Activated effector memory CD4-positive, alpha-beta T cell treated with anti-CD3 and anti-CD28 coated beads, Interleukin-2, amount 50 U/mL, for 16 hours (primary cell): ENCODE results near the gene SMARCC1.
A peak's percentile ranks its signal among the peaks of the same experiment; 100 is the strongest.

Experiments
- DNase-seq: peaks from one replicate; pipeline ENCODE4 v3.0.0-alpha.2; 2020

SMARCC1 gene

DNA sequence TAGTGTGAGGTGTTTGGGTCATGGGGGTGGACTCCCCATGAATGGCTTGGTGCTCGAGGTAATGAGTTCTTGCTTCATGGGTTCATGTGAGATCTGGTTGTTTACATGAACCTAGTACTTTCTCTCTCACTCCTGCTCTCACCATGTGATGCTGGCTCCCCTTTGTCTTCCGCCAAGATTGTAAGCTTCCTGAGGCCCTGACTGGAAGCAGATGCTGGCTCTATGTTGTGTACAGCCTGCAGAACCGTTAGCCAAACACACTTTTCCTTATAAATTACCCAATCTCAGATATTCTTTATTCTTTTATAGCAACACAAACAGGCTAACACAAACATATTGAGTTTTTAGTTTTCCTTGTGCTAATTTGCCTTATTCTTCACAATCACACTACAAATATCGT lies 199.9 kb downstream of the SMARCC1 start:
- DNase-seq: no peak

DNA sequence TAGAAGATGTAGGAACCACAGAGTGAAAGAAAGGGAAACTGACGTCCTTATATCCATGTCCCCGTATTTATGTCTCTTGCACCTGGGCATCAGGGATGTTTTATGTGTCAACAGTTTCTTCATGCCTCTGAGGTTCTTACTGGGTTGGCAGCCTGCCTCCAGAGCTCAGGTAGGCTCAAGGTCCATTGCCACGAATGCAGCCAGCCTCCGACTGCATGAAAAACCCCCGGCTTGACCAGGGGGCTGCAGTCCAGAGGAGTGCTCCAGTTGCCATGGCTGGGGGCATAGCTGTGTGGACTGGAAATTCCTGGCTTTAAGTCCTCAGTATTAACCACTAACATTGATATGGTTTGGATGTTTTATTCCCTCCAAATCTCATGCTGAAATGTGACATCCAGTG lies 200.3 kb downstream of the SMARCC1 start:
- no peak for DNase-seq

DNA sequence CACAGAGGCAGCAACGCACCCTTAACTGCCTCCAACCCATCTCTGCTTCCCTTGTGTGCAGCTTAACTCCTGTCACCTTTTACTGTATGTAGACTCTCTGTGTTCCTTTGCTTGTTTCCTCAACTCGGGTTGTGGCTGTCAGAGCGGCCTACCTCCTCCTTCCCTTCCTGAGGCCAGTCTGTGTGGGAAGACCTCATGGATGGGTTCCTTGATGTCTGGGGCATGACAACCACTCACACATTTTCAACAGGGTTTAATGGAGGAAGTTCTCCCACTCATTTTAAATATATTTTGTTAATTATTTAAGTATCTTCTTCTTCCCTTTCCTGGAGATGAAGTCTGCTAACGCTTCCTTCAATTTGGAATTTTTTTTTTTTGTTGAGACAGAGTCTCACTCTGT lies 201.2 kb downstream of the SMARCC1 start:
- no peak for DNase-seq

DNA sequence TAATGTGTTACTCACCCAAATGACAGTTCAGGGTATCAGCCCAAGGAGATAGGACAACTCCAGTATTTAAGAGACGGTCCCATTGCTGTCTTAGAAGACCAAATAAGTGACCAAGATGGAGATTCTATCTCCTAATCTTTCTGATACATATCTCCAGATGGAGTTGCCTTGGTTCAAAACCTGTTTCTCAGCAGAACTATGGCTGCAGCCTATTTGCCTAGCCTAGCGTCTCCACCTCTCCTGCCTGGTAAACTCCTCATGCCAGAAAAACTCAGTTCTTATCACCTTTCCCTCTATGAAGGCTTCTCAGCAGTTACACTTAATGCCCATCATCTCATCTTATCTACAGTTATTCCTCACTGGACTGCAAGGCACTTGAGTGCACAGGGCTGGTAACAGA lies 201.8 kb downstream of the SMARCC1 start:
- DNase-seq: no peak

DNA sequence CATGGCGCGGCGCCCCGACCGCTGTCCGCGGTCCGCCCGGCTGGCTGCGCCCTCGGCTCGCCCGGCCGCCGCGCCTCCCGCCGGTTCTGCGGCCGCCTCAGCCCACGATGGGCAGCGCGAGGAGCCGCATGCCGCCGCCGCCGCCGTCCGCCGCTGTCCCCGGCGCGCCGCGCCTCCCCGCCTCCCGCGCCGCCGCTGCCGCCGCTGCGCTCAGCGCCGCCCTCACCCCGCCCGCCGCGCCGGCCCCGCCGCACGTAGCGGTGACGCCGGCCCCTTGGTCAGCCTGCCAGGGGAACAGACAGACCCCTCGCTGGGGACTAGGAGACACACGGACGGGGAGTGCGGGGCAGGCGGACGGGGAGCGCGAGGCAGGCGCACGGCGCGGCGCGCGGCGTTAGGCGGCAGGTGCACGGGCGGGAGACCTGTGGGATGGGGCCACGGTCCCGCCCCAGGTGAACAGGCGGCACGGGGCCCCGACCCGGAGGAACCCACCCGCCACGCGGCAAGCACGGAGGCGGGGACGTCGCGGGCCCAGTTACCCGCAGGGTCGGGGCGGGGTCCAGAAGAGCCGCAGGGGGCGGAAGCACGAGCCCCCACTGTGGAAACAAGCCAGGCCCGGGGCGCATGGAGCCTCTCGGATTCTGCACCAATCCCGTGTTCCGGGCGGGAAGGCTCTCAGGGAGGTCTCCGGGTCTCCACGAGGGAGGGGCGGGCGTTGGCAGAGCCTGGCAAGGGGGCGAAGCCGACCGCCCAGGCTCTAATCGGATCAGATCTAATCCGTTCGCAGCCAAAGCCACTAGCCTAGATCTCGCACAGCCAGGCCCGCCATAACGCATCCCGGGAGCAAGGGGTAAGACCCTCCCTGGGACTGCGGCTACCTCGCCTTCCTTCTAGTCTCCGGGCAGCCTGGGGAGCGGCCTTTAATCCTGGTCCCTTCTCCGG lies 202.7 kb downstream of the SMARCC1 start, which contains the start of gene CSPG5:
Gene CSPG5 (minus strand): TSS at position 175 of the 942 bp plus-strand sequence. CDS start 172 bp downstream, at position 3.
- DNase-seq: peak; percentile 77

DNA sequence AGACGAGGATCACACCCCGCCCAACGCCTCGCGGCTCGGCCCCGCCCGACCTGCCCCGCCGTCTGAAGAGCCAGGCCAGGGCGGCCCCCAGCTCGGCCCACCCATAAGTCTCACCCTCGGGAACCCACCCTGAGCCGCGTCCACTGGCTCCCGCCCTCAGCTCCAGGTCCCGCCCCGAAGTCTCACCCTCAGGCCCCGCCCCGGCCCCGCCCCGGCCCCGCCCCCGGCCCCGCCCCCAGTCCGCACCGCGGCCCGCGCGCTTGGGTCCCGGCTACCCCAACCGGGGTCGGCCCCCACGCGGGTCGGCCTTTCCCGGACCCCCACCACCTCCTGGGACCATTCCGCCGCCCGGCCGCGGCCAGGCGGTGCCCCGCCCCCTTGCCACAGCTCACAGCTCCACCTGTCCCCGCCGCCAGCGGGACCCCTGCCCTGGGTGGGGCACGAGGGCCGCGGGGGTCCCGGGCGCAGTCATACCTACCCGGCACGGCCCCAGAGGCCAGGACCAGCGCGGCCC lies 203.5 kb downstream of the SMARCC1 start:
- peak; percentile 80 for DNase-seq

DNA sequence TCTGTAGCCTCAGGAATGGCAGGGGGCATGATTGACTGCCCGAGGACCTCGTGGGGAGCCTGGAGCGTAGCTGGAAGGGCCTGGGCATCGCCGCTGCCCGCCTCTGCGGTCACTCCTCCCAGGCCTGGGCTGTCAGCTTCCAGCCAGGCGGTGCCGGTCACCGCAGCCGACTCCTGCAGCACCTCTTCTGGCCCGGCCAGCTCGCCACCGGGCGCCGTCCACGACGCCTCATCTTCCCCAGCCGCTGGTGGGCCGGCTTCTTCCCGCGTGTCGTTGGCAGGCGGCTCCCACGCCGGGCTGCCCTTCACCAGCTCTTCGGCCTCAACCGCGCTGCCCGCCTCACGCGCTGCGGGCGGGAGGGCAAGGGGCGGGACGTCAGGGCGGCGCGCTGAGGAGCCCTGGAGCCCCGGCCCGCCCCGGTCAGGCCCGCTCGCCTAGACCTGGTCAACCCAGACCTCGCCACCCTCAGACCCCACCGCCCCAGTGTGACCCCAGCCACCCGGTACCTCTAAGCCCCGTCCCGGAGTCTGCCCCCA lies 204.0 kb downstream of the SMARCC1 start:
- DNase-seq: no peak

DNA sequence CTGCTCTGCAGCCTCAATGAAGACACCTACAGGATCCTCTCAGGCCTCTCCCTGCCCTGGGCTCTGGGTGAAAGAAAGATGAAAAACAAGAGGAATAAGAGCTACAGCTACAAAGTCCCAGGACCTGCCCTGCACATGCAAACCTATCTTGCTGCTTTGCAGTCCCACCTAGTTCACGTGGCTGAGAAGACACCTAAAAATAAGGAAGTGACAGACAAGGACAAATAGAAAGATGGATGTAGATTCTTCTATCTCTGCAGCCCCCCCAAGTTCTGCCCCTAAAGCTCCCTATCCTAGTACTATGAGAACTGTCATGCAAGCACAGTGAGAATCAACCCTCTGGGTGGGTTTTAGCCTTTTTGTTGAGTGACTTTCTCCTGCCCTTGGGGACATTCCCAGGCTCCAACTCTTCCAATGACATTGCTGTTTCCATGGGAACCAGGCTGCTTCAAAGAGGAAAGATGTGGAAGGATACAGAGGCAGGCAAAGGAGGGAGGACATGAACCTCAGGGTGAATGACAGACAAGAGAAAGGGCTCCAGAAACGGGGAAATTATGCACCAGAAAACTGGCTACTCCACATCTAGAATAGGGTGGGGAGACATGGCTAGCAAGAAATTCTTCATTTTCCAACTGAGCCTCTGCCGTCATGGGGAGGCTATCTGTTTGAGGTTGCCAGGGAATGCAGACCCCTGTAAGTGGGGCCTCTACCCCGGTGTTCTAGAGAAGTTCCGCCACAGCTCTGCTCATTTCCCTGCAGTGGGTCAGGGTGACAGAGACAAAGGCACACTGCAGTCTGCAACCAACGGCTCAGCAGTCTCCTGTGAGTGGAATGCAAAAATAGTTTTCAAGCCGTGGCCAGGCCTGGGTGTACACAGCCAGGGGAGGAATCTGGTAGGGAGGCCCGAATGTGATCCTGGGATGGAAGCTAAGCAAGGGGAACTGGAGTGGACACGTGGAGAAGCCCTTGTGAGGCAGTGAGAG lies 208.2 kb downstream of the SMARCC1 start:
- DNase-seq: no peak

DNA sequence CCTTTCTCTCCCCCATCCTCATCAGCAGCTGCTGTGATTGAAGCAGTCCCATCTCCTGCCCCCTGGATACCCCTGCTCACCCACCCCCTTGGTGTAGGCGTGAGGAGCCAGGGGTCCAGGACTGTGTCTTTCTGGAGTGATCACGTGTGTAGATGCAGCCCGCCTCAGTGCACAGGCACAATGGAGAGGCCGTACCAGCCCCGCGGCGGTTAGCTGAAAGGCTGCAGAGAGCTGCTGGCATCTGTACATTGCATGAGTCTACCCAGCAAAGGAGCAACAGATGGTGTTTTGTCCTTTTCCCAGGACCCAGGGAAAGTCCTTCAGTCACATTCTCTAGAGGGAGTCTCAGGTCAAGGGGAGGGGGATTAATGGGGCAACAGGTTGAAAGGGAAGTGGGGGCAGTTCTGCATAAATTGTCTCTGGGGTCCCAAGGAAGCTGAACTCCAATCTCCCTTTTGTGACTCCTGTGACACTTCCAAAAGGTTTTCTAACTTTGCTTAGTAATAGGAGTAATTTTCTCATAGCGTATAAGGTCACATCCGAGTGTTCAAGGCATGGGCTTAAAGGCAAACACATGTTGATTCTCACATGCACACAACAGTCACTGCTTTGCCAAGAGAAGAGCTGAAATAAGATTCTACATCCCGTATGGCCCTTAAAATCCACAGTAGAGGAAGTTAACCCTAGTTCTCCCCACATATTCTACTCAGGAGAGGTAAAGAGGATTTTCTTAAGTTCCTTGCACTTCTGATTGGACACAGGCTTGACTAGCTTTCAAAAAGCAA lies 210.1 kb downstream of the SMARCC1 start:
- no peak for DNase-seq

DNA sequence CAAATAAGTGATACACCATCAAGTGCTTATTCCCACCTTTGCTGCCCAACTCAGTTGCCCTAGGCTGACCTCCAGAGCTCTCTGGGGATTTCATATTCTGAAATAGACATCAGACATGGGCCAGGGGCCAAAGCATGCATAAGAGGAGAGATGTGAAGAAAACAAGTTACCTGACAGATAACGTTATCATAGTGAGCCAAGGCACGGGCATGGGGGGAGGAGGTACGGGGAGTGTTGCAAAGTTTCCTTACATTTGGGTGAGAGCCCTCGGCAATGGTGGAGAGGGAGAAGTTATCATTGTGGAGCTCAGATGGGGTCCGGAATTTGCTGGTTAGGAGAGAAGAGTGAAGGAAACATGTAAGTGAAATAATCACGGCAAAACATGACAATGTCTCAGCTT lies 212.8 kb downstream of the SMARCC1 start:
- no peak for DNase-seq

DNA sequence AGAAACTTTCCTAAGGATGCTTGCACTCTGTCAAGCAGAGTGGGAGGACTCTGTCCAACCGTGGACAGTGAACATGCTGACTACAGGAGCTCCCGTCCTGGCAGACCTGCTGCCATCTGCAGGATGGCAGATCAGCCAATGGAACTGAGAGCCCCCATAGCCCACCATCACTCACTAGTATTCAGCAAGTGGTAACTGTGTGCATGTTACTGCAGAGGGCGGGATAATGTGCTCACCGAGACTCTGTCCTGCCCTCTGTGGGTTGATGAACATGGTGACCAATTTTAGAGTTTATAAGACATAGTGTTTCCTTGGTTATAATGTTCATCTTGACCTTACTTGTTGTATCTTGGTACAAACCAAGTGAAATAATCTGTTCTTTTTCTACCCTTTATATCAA lies 214.5 kb downstream of the SMARCC1 start:
- DNase-seq: no peak

DNA sequence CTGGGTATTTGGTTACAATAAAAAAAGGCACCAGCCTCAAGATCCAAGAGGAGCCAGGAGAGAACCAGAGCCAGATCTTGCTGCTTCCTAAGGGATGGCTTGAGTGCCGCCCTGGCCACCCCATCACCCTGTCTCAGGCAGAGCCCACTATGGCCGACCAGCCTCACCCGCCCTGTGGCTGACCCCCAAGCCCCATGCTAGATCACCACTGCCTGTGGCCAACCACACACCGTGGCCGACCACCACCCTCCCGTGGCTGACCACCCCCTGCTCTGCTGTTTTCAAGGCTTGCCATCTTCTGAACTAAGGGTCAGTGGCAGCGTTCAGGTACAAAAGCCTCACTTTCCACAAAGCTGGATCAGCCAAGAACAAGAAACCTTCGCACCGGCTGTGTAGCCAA lies 215.0 kb downstream of the SMARCC1 start:
- no peak for DNase-seq

DNA sequence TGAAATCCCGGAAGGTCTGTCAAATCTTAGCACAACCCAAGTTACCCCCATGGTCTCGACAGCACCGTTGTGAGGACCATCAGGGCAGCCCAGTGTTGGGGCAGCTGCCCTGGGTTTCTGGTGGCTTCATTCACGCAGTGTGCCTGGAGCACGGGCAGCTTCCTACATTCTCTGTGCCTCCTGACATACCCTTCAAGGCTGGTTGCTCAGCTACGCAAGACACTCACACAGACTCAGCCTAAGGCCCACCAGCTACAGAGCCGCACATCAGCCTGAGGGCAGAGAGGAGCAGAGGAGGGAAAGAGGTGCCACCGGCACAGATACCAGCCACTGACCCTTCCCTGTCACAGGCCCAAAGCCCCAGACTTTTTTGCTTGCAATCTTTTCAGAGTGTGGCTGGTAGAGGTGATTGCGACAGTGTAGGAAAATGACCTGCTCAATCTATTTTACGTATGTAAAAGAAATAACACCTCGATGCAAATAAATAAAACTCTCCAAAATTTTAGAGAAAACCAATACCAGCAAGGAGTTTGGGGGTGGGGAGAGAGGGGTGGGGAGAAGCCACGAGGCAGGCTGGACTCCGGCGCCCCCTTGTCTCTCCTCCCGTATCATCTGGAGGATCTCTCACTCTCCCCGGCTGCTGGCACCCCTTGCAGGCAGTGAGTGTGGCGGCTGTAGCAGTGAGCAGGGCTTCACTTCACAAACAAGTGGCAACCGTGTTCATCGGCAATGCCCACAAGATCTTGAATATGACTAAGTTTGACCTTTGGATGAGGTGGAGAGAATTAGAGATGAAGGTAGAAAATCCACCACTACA lies 215.8 kb downstream of the SMARCC1 start:
- DNase-seq: no peak

DNA sequence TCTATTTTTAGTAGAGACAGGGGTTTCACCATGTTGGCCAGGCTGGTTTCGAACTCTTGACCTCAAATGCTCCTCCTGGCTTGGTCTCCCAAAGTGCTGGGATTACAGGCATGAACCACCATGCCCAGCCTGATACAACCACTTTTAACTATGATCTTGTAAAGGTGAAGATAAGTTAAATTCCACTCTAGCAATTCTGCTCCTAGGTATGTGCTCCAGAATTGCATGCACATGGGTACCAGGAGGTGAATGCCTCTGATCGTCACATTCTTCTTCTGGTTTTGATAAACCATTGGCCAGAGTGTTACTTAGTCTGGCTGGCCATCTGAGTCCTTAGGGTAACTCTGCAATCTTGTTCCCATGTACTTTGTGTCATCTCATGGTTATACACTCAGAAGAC lies 225.3 kb downstream of the SMARCC1 start:
- no peak for DNase-seq

DNA sequence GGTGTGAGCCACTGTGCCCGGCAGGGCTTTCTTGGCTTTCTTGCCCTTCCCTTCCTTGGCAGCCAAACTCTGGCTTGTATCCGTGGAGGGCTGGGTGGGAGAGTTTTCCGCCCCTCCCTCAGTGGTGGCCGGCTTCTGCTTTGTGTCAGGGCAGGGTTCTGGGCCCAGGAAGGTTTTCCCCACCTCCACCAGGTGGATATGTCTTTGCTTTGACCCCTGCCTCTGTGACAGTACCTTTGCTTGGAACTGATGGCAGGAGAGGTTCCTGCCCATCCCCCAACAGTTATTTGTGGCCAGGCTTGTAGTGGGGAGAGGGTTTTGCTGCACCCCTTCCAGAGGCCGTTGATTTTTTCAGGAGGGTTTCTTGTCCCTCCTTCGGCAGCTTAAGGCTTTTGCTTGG lies 227.4 kb downstream of the SMARCC1 start:
- DNase-seq: no peak

DNA sequence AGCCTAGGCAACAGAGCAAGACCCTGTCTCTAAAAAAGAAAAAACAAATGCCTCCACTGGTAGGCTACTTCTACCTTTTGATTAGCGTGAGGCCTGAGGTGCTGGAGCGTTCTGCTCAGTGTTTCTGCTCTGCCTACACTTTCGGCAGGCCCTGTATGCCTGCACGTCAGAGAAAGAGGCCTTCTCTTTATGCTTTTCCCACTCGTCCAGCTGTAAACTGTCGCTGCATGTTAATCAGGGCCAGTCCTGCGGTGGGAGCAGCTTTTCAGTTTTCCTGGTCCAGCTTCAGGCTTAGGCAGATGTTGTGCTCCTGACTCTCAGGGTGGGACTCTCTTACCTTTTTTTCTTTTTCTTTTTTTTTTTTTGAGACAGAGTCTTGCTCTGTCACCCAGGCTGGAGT lies 228.3 kb downstream of the SMARCC1 start:
- DNase-seq: no peak

DNA sequence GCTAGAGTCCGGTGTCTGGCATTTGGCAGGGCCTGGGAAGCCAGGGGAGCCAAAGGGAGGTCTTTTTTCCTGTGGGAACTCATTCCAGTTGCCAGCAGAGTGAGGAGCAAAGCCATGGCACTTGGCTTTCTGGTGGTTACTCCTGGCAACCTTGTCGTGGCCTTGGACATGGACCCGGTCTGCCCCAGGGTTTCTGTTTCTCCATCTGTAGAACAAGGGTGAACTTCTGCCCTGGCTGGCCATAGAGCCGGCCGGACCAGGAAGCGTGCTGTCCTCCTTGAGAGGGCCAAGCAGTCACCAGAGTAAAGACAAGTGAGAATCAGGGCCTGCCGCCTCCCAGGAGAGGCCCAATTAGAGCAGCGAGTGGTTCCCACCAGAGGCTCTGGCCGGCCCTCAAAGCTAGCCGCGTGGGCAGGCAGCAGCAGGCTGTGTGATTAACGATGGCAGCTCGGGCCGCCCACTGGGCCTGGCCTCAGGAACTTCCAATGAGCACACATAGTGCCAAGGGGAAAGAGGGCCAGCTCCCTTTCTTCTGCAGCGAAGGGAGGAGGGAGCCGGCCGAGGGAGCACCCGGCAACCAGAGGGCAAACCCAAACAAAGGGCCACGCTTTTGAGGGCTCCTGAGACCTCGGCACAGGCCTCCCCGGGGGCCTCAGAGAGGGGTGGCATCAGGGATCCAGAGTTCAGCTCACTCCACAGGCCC lies 239.1 kb downstream of the SMARCC1 start:
- no peak for DNase-seq

DNA sequence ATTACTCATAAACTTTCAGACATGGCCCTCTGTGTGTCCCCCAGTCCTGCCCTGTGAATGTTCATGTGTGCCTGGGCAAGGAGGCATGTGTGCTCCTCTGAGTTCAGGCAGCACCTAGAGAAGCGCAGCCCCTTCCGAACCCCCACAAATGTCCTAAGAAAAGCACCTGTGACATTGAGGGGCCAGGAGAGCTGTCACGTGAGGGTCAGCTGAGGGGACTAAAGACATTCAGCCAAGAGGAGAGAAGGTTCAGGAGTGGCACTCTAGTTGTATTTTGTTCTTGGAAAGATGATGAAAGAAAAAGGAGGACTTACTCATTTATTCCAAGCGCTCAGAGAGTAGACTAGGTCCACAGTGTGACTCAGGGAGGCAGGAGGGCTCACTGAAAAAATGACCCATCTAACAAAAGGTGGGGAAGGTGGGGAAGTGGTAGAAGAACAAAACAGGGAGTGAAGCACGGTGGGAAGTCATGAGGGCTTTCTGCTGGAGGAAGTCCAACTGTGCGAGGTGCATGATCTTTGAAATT lies 240.0 kb downstream of the SMARCC1 start:
- DNase-seq: no peak

DNA sequence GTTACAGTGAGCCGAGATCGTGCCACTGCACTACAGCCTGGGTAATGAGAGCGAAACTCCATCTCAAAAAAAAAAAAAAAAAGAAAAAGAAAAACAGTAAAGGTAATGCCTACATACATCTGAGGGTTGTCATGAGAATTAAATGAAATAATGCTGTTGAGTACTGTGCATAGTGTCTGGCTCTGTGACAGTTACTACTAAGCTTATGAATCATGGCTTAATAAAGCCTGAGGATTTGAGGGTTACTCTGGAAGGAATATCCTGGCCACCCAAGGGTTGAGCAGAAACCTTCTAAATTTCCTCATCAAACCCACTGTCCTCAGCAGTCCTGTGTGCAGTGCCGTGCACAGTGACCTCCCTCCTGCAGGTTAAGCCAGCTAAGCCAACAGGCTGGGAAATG lies 241.4 kb downstream of the SMARCC1 start:
- DNase-seq: no peak

DNA sequence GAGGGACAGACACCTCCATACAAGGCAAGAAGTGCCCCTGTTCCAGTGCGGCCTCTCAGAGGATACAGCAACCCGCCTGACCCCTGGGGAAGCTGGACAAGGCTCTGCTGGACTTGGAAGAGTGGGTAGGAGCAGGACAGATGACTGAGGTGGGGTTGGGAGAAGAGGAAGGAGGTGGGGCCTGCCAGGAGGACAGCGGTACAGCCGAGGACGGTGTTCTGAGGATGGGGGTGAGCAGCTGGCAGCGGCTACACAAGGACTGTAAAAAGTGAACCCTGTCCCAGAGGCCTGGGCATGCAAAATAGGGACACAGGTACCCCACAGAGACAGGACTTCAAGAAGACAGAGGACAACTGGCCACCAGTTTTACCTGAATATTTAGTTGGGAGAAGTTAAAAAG lies 244.7 kb downstream of the SMARCC1 start:
- no peak for DNase-seq
